ENCODE measurements around the gene SMTNL2.

Gene SMTNL2

GRCh38 chr17:4584917-4585637 lies 748 bp downstream of the SMTNL2 start:
- no peak for TF ChIP-seq CTCF (conservative IDR thresholded peaks at IDR 0.05; ENCODE audit: low read depth)
- H3K27ac ChIP-seq = no peak overlapping the region
- ChIA-PET CTCF (interaction anchor here (0.5 kb wide), 1 partner anchor 61 kb away, joined by 4 read pairs; no protein-coding TSS in a partner anchor), POLR2A (ENCODE audit: low non-redundant PET) (no interaction called here)
- DNase-seq (ENCODE audit: low spot score) = no peak

GRCh38 chr17:4585638-4585994 lies 1.3 kb downstream of the SMTNL2 start:
- CTCF ChIA-PET = no interaction called here
- H3K27ac ChIP-seq = no peak overlapping the region
- DNase-seq (ENCODE audit: low spot score) = no peak
- TF ChIP-seq CTCF (conservative IDR thresholded peaks at IDR 0.05; ENCODE audit: low read depth) = no peak
- POLR2A ChIA-PET (ENCODE audit: low non-redundant PET) = no interaction called here

DNA sequence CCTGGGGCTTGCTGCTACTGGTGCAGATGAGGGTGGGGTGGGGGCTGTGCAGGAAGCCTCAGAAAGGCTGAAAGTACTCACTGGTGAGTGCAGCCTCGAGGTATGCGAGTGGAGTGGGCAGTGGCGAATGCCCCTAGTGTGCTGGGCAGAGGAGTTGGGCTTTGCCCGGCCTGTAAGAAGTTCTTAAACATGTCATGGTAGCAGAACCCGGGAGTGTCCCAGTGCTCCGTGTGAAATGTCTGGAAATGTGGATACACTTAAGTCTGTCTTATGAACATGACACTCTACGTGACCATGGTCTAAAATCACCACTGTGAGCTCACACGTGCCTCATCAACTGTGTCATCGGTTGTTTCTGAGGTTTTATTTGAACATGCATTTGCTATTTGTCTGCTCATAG lies 1.7 kb downstream of the SMTNL2 start:
- H3K27ac ChIP-seq = no peak overlapping the region
- no peak for DNase-seq (ENCODE audit: low spot score)
- ChIA-PET POLR2A (ENCODE audit: low non-redundant PET) (interaction anchor here (0.5 kb wide), 1 partner anchor 43 kb away, joined by 3 read pairs; no protein-coding TSS in a partner anchor), CTCF (no interaction called here)
- no peak for TF ChIP-seq CTCF (conservative IDR thresholded peaks at IDR 0.05; ENCODE audit: low read depth)

- TF ChIP-seq CTCF (conservative IDR thresholded peaks at IDR 0.05; ENCODE audit: low read depth) = no peak
- H3K27ac ChIP-seq = no peak overlapping the region
- ChIA-PET POLR2A (ENCODE audit: low non-redundant PET) (interaction anchor here (0.5 kb wide), 3 partner anchors 8 to 1820 kb away, joined by 3 to 10 read pairs (median 9); no protein-coding TSS in a partner anchor), CTCF (interaction anchor here (0.5 kb wide), 1 partner anchor 400 kb away, joined by 3 read pairs; no protein-coding TSS in a partner anchor)
- DNase-seq (ENCODE audit: low spot score) = no peak
Measured at GRCh38 chr17:4587195-4587594, 2.9 kb downstream of the SMTNL2 start.

DNA sequence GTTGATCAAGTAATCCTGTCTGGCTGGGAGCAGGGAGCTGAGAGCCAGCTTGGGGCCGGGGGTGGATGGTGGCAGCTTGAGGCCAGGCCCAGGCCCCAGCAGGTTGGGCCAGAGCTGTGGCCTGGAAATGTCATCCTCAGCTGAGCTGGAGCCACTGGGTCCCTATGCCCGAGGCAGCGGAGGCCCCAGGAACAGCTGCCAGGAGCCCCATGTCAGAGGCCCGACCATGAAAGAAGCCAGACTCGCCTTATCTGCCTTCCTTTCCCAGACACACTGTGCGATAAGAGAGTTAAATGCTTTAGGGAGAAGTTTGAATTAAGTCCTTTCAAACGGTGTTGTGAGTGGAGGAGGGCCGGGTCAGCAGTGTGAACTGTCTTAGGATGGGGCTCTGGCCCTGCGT lies 3.5 kb downstream of the SMTNL2 start:
- CTCF ChIA-PET = interaction anchor here (1.0 kb wide), 1 partner anchor 23 kb away, joined by 4 read pairs; no protein-coding TSS in a partner anchor
- no peak for DNase-seq (ENCODE audit: low spot score)
- no peak for TF ChIP-seq CTCF (conservative IDR thresholded peaks at IDR 0.05; ENCODE audit: low read depth)
- POLR2A ChIA-PET (ENCODE audit: low non-redundant PET) = interaction anchor here (0.5 kb wide), 3 partner anchors 9 to 1821 kb away, joined by 3 to 10 read pairs (median 9); no protein-coding TSS in a partner anchor
- no peak overlapping the region for H3K27ac ChIP-seq

- H3K27ac ChIP-seq = no peak overlapping the region
- CTCF ChIA-PET = interaction anchor here (1.0 kb wide), 1 partner anchor 23 kb away, joined by 4 read pairs; no protein-coding TSS in a partner anchor
- no peak for DNase-seq (ENCODE audit: low spot score)
- POLR2A ChIA-PET (ENCODE audit: low non-redundant PET) = no interaction called here
- TF ChIP-seq CTCF (conservative IDR thresholded peaks at IDR 0.05; ENCODE audit: low read depth) = no peak
Measured at GRCh38 chr17:4588391-4588790, 4.1 kb downstream of the SMTNL2 start.

All from RWPE1 (cell line).